ENCODE data around the gene SPANXN2. TPM values are rescaled to one million over a fixed set of nuclear protein-coding genes. Genes with fewer than 3 reads are reported as not detected.

SPANXN2 gene
- total and polyA plus RNA-seq, 2 of the 8 experiments (the other 6 are each of a cell fraction or from before 2014, with no cell fraction given), result not detected

DNA sequence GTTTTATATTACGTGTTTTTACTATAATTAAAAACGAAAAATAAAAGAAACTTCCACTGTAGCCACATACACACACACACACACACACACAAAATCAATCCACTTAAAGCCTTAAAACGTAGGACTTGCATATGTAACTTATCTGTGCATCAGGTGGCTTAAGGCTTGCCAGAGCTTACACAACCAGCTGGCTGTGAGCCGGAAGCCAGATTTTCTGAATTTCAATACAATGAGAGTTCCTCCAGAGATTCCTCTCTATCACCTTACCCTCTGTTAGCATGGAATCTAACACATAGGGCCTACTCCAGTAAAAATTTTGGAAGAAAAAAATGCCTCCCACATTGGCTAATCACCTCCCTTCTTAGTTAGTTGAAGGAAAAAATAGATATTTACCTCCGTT is 56.8 kb downstream of the SPANXN2 start:
- no peak overlapping the region for H3K4me2 ChIP-seq (ENCODE audit: insufficient read depth in 1 of 2, low read depth in 2 of 2, low read length in 2 of 2)
- H2BK12ac ChIP-seq (ENCODE audit: low read depth, low read length), result no peak overlapping the region
- 83% methylated on average over 5 of the region's 5 CpGs; no CpG with 5 or more reads in 1 of the 2 experiments for WGBS, 2 experiments (ENCODE audit: extremely low coverage in 1 of 2, insufficient coverage in 1 of 2, insufficient read length in 1 of 2, insufficient replicate concordance in 2 of 2, low coverage in 1 of 2, low lambda C conversion rate in 2 of 2, missing lambda C conversion rate in 1 of 2)
- no peaks in the 10 kb centered on the region for H3K9me3 ChIP-seq (ENCODE audit: insufficient read depth in 2 of 2, low read depth in 1 of 2, low read length in 1 of 2)
- no peak overlapping the region for H2AFZ ChIP-seq (ENCODE audit: low read length)
- no peak overlapping the region for H4K5ac ChIP-seq (ENCODE audit: insufficient read length, low read depth, low read length)
- CTCF ChIA-PET (ENCODE audit: partially characterized antibody), result no interaction called here
- no peak overlapping the region for H4K91ac ChIP-seq (replicated peaks; ENCODE audit: insufficient read length, low read length)
- H3K27me3 ChIP-seq (replicated peaks in 1 of 4; ENCODE audit: control insufficient read depth in 3 of 4, extremely low read depth in 1 of 4, insufficient read depth in 3 of 4, low read length in 3 of 4), result no peaks in the 10 kb centered on the region
- H2BK15ac ChIP-seq (ENCODE audit: low read length), result no peak overlapping the region
- H3K79me1 ChIP-seq (ENCODE audit: low read depth, low read length), result no peaks in the 10 kb centered on the region
- H3K14ac ChIP-seq (ENCODE audit: insufficient read length), result no peak overlapping the region
- H3K4me3 ChIP-seq (ENCODE audit: extremely low read depth in 1 of 4, insufficient read depth in 2 of 4, low read depth in 3 of 4, low read length in 4 of 4), result no peak overlapping the region
- H3K18ac ChIP-seq (ENCODE audit: extremely low read depth, low read length), result no peak overlapping the region
- no peaks in the 10 kb centered on the region for H3K36me3 ChIP-seq (ENCODE audit: control insufficient read depth in 2 of 4, insufficient read depth in 4 of 4, low read length in 3 of 4)
- no peak overlapping the region for H3K4ac ChIP-seq (replicated peaks; ENCODE audit: insufficient read length, low read depth, low read length)
- H3K9ac ChIP-seq (replicated peaks in 1 of 4; ENCODE audit: extremely low read depth in 1 of 4, low read depth in 3 of 4, low read length in 3 of 4), result no peak overlapping the region
- H3K79me2 ChIP-seq (ENCODE audit: control insufficient read depth in 1 of 2, insufficient read depth in 2 of 2, low read length in 2 of 2), result no peaks in the 10 kb centered on the region
- no peak overlapping the region for H2BK120ac ChIP-seq (replicated peaks; ENCODE audit: low read depth, low read length)
- POLR2A ChIA-PET (ENCODE audit: partially characterized antibody), result no interaction called here
- H4K8ac ChIP-seq (ENCODE audit: extremely low read depth, insufficient read depth, low read length), result no peak overlapping the region
- H2BK5ac ChIP-seq (ENCODE audit: low read depth, low read length), result no peak overlapping the region
- DNase-seq (ENCODE audit: low read depth in 1 of 2, low spot score in 2 of 2), result no peak
- no peak overlapping the region for H2BK20ac ChIP-seq (ENCODE audit: low read length)
- no peak overlapping the region for H3K27ac ChIP-seq (ENCODE audit: low read depth, low read length)
- no peaks in the 10 kb centered on the region for H3K4me1 ChIP-seq (replicated peaks in 1 of 4; ENCODE audit: control insufficient read depth in 3 of 4, insufficient read depth in 4 of 4, low read length in 3 of 4)
- H2AK5ac ChIP-seq (ENCODE audit: low read depth, low read length), result no peak overlapping the region
- H3K23ac ChIP-seq (ENCODE audit: insufficient read length), result no peak overlapping the region
- FAIRE-seq, result no peak
- no peaks in the 10 kb centered on the region for H3K23me2 ChIP-seq (ENCODE audit: low read depth, low read length)
- no peaks in the 10 kb centered on the region for H4K20me1 ChIP-seq (replicated peaks in 1 of 2; ENCODE audit: control insufficient read depth in 1 of 2, insufficient read depth in 2 of 2, low read length in 2 of 2)
- H3K56ac ChIP-seq (replicated peaks; ENCODE audit: insufficient read length, low read depth, low read length), result no peak overlapping the region
- no peak for TF ChIP-seq ZNF274 (IDR thresholded peaks at IDR 0.05; ENCODE audit: borderline replicate concordance, extremely low read depth, low read length)
- no peak for TF ChIP-seq EGR1 (IDR thresholded peaks at IDR 0.05; ENCODE audit: borderline replicate concordance, low read depth, low read length)
- TF ChIP-seq SIX5 (IDR thresholded peaks at IDR 0.05; ENCODE audit: low read depth, low read length), result no peak
- TF ChIP-seq SP4 (IDR thresholded peaks at IDR 0.05; ENCODE audit: low read length), result no peak
- no peak for TF ChIP-seq ASH2L (IDR thresholded peaks at IDR 0.05; ENCODE audit: low read length)
- no peak for TF ChIP-seq CEBPB (IDR thresholded peaks at IDR 0.05; ENCODE audit: low read depth, low read length)
- TF ChIP-seq SIN3A (conservative IDR thresholded peaks at IDR 0.05 in 1 of 2, IDR thresholded peaks at IDR 0.05 in 1 of 2; ENCODE audit: low read depth in 1 of 2, low read length in 2 of 2), result no peak
- no peak for TF ChIP-seq NANOG (IDR thresholded peaks at IDR 0.05; ENCODE audit: insufficient read depth, low read depth, low read length, poor library complexity, severe bottlenecking)
- TF ChIP-seq, protein P1, sequence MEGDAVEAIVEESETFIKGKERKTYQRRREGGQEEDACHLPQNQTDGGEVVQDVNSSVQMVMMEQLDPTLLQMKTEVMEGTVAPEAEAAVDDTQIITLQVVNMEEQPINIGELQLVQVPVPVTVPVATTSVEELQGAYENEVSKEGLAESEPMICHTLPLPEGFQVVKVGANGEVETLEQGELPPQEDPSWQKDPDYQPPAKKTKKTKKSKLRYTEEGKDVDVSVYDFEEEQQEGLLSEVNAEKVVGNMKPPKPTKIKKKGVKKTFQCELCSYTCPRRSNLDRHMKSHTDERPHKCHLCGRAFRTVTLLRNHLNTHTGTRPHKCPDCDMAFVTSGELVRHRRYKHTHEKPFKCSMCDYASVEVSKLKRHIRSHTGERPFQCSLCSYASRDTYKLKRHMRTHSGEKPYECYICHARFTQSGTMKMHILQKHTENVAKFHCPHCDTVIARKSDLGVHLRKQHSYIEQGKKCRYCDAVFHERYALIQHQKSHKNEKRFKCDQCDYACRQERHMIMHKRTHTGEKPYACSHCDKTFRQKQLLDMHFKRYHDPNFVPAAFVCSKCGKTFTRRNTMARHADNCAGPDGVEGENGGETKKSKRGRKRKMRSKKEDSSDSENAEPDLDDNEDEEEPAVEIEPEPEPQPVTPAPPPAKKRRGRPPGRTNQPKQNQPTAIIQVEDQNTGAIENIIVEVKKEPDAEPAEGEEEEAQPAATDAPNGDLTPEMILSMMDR (IDR thresholded peaks at IDR 0.05; ENCODE audit: control extremely low read depth in 1 of 3, insufficient read depth in 1 of 3, low read depth in 1 of 3, low read length in 3 of 3), result no peak
- no peak for TF ChIP-seq GABPA (IDR thresholded peaks at IDR 0.05; ENCODE audit: borderline replicate concordance, insufficient read depth, low read length)
- no peak for TF ChIP-seq HDAC6 (IDR thresholded peaks at IDR 0.05; ENCODE audit: low read depth, low read length)
- TF ChIP-seq EP300 (IDR thresholded peaks at IDR 0.05; ENCODE audit: borderline replicate concordance in 1 of 2, low read depth in 2 of 2, low read length in 2 of 2), result no peak

All from H1 (cell line).